Prostate gland (tissue), 2 donors: ENCODE results near the gene CCR9.

Source experiments
- POLR2AphosphoS5 ChIP-seq: sonication (generic); formaldehyde crosslinking; IDR thresholded peaks from one replicate; pipeline ENCODE4 v1.6.1; 2017; ENCODE audit warnings: antibody characterized with exemption
- TF ChIP-seq, protein P1 (sequence below), 4 experiments: fragments of 200-600 bp in 2 of 4; fragments of 450-650 bp in 2 of 4; sonication (generic) in 2 of 4; IDR thresholded peaks; 1 replicate in 3 of 4; 2 replicates in 1 of 4; pipeline ENCODE4 v1.5.1; 2016 to 2019; ENCODE audit warnings: antibody characterized with exemption in 4 of 4, mild to moderate bottlenecking in 2 of 4, moderate library complexity in 2 of 4

GRCh38 chr3:45943207-45943846 lies 57.0 kb downstream of the CCR9 start, which contains the start of gene CXCR6:
- no peak for TF ChIP-seq POLR2AphosphoS5
- TF ChIP-seq, protein P1, sequence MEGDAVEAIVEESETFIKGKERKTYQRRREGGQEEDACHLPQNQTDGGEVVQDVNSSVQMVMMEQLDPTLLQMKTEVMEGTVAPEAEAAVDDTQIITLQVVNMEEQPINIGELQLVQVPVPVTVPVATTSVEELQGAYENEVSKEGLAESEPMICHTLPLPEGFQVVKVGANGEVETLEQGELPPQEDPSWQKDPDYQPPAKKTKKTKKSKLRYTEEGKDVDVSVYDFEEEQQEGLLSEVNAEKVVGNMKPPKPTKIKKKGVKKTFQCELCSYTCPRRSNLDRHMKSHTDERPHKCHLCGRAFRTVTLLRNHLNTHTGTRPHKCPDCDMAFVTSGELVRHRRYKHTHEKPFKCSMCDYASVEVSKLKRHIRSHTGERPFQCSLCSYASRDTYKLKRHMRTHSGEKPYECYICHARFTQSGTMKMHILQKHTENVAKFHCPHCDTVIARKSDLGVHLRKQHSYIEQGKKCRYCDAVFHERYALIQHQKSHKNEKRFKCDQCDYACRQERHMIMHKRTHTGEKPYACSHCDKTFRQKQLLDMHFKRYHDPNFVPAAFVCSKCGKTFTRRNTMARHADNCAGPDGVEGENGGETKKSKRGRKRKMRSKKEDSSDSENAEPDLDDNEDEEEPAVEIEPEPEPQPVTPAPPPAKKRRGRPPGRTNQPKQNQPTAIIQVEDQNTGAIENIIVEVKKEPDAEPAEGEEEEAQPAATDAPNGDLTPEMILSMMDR (IDR thresholded peaks at IDR 0.05) = no peak
